ENCODE results near the gene RELL2.

DNA sequence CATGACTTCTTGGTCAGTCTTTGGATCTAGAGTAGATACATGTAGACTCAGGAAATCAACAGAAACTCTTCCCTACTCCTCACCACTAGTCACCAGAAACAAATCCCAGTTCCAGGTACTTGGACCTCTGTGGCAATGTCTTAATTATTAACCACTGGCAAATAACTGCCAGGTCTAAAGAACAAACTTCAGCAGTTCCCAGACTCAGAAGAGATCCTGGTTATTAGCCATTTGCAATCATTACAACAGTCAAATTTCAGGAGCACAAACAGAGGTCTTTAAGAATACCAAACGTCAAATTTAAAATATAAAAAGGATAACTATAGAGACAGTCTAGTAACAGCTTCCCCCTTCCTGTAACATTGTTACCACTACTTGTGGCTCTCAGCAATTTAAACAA lies 28.2 kb upstream of the RELL2 start:
- TF ChIP-seq POLR2A (IDR thresholded peaks at IDR 0.05) (no peak), POLR2AphosphoS5 (IDR thresholded peaks at IDR 0.05; ENCODE audit: insufficient read depth in 1 of 2, low read depth in 1 of 2) (no peak)
- TF ChIP-seq, protein P1, sequence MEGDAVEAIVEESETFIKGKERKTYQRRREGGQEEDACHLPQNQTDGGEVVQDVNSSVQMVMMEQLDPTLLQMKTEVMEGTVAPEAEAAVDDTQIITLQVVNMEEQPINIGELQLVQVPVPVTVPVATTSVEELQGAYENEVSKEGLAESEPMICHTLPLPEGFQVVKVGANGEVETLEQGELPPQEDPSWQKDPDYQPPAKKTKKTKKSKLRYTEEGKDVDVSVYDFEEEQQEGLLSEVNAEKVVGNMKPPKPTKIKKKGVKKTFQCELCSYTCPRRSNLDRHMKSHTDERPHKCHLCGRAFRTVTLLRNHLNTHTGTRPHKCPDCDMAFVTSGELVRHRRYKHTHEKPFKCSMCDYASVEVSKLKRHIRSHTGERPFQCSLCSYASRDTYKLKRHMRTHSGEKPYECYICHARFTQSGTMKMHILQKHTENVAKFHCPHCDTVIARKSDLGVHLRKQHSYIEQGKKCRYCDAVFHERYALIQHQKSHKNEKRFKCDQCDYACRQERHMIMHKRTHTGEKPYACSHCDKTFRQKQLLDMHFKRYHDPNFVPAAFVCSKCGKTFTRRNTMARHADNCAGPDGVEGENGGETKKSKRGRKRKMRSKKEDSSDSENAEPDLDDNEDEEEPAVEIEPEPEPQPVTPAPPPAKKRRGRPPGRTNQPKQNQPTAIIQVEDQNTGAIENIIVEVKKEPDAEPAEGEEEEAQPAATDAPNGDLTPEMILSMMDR (IDR thresholded peaks at IDR 0.05) = no peak

Measured in vagina (tissue), 2 donors.